ENCODE data around the gene HIRA.

DNA sequence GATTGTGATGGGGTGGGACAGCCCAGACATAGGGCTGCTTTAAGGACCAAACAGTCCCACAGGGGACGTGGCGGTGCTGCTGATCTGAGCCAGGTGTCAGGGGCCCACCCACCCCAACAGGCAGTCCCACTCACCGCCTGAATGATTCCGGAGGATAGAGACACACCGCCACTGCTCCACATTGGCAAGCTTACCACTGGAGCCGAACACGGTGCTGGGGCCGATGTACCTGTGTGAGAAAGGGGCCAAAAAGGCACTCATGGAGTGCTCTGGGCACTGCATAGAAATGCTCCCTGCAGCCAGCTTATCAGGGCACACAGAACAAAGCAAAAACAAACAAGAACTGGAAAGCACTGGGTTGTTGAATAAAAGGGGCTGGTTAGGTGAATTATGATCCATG lies 25.9 kb downstream of the HIRA start:
- TF ChIP-seq, protein P1, sequence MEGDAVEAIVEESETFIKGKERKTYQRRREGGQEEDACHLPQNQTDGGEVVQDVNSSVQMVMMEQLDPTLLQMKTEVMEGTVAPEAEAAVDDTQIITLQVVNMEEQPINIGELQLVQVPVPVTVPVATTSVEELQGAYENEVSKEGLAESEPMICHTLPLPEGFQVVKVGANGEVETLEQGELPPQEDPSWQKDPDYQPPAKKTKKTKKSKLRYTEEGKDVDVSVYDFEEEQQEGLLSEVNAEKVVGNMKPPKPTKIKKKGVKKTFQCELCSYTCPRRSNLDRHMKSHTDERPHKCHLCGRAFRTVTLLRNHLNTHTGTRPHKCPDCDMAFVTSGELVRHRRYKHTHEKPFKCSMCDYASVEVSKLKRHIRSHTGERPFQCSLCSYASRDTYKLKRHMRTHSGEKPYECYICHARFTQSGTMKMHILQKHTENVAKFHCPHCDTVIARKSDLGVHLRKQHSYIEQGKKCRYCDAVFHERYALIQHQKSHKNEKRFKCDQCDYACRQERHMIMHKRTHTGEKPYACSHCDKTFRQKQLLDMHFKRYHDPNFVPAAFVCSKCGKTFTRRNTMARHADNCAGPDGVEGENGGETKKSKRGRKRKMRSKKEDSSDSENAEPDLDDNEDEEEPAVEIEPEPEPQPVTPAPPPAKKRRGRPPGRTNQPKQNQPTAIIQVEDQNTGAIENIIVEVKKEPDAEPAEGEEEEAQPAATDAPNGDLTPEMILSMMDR (conservative IDR thresholded peaks at IDR 0.05; ENCODE audit: low read depth, low read length): no peak
- no peak for TF ChIP-seq EZH2 (IDR thresholded peaks at IDR 0.05; ENCODE audit: borderline replicate concordance, low read depth, low read length, poor library complexity, severe bottlenecking)
